GM12878 (cell line): ENCODE results near the gene DNAJB8. TPM values are rescaled to one million over a fixed set of nuclear protein-coding genes. Genes with fewer than 3 reads are reported as not detected.

ENCODE experiments used
- ATAC-seq: fragments of 200-7000 bp; cut with Tn5 transposase; 3 replicates; pipeline ENCODE4 v1.9.1; 2020; ENCODE audit warnings: mild to moderate bottlenecking, moderate library complexity
- BruUV-seq: library from RNA; stranded (reverse); fragments of 400-500 nt; replicated peaks from 2 replicates; lab custom pipeline; 2021; lab: Mats Ljungman, UMichigan
- CTCF ChIA-PET: fragments of 300-600 bp; sonication (Branson Sonifier 250); formaldehyde crosslinking; extraction: SDS; loops from one replicate; lab custom pipeline; 2021; ENCODE audit warnings: inconsistent platforms; lab: Yijun Ruan, JAX
- POLR2A ChIA-PET: fragments of 350-600 bp; formaldehyde crosslinking; extraction: SDS; loops from one replicate; lab custom pipeline; 2021; ENCODE audit warnings: inconsistent platforms; lab: Charles Lee
- RAD21 ChIA-PET: fragments of 300-600 bp; sonication (Branson Sonifier 250); formaldehyde crosslinking; loops from one replicate; lab custom pipeline; 2023; ENCODE audit warnings: antibody characterized with exemption; ENCODE audit not compliant: unreplicated experiment; lab: Charles Lee
- SMC1A ChIA-PET: fragments of 300-600 bp; sonication (Branson Sonifier 250); formaldehyde crosslinking; loops from one replicate; lab custom pipeline; 2023; ENCODE audit not compliant: unreplicated experiment, uncharacterized antibody; lab: Charles Lee
- DNase-seq: peaks from one replicate; pipeline ENCODE4 v3.0.0-alpha.2; 2011; ENCODE audit warnings: low read depth, low spot score
- FAIRE-seq: peaks from 3 replicates; lab custom pipeline; 2011; peaks lifted over from hg19 to GRCh38; lab: Jason Lieb, UNC
- H2AFZ ChIP-seq: 2 replicates; pipeline ENCODE4 v1.6.0; 2011; ENCODE audit warnings: low read depth, low read length, control low read depth; ENCODE audit not compliant: control insufficient read depth
- H3K27ac ChIP-seq: 2 replicates; pipeline ENCODE4 v1.5.1; 2011; ENCODE audit warnings: control low read depth; ENCODE audit not compliant: control insufficient read depth, insufficient read depth
- H3K27me3 ChIP-seq, 2 experiments: replicated peaks in 1 of 2; 2 replicates each; pipeline versions ENCODE4 v1.6.0 to v1.6.1; 2011; ENCODE audit warnings: low read length in 1 of 2; ENCODE audit not compliant: control insufficient read depth in 2 of 2, insufficient read depth in 2 of 2
- H3K36me3 ChIP-seq, 2 experiments: 2 replicates each; pipeline ENCODE4 v1.5.1; 2011; ENCODE audit warnings: low read length in 1 of 2; ENCODE audit not compliant: control insufficient read depth in 2 of 2, insufficient read depth in 2 of 2
- H3K4me1 ChIP-seq: 2 replicates; pipeline ENCODE4 v1.6.1; 2011; ENCODE audit warnings: mild to moderate bottlenecking, low read length, moderate library complexity, mixed read lengths; ENCODE audit not compliant: control insufficient read depth, insufficient read depth
- H3K4me2 ChIP-seq: 2 replicates; pipeline ENCODE4 v1.6.0; 2011; ENCODE audit warnings: control low read depth; ENCODE audit not compliant: control insufficient read depth, insufficient read depth
- H3K4me3 ChIP-seq: fragments of 200-600 bp; sonication (generic); 2 replicates; pipeline ENCODE4 v1.5.1; 2016
- H3K79me2 ChIP-seq: 2 replicates; pipeline ENCODE4 v1.6.0; 2011; ENCODE audit warnings: low read length; ENCODE audit not compliant: control insufficient read depth, insufficient read depth
- H3K9ac ChIP-seq: 2 replicates; pipeline ENCODE4 v1.8.0; 2011; ENCODE audit warnings: low read length, control low read depth, mixed read lengths; ENCODE audit not compliant: control insufficient read depth, insufficient read depth
- H3K9me3 ChIP-seq: replicated peaks from 3 replicates; pipeline ENCODE4 v1.5.1; 2011; ENCODE audit warnings: mild to moderate bottlenecking, low read length; ENCODE audit not compliant: control insufficient read depth, insufficient read depth
- H4K20me1 ChIP-seq: 2 replicates; pipeline ENCODE4 v1.6.0; 2011; ENCODE audit not compliant: control insufficient read depth, insufficient read depth
- ASH2L ChIP-seq: fragments of 300-600, 200-600 bp; sonication (generic); IDR thresholded peaks from 2 replicates; pipeline ENCODE4 v1.6.1; 2017; ENCODE audit warnings: low read depth, mild to moderate bottlenecking, borderline replicate concordance
- EGR1 ChIP-seq, 2 experiments: IDR thresholded peaks; 1 replicate in 1 of 2; 2 replicates in 1 of 2; pipeline ENCODE4 v1.6.1; 2011 to 2012; ENCODE audit warnings: low read depth in 2 of 2, low read length in 2 of 2, borderline replicate concordance in 1 of 2, mild to moderate bottlenecking in 1 of 2, moderate library complexity in 1 of 2
- FOXM1 ChIP-seq: IDR thresholded peaks from 2 replicates; pipeline ENCODE4 v1.6.1; 2012; ENCODE audit warnings: low read depth, mild to moderate bottlenecking, inconsistent platforms, low read length, moderate library complexity
- JUND ChIP-seq: IDR thresholded peaks from 2 replicates; pipeline ENCODE4 v1.6.1; 2012; ENCODE audit warnings: low read depth, mild to moderate bottlenecking, low read length, improper control_type of control experiment, moderate library complexity
- MEF2B ChIP-seq: fragments of 450-650 bp; IDR thresholded peaks from 2 replicates; pipeline ENCODE4 v1.6.1; 2018; ENCODE audit warnings: mild to moderate bottlenecking, moderate library complexity; ENCODE audit not compliant: partially characterized antibody, poor library complexity, severe bottlenecking
- SP1 ChIP-seq: IDR thresholded peaks from one replicate; pipeline ENCODE4 v1.6.1; 2011; ENCODE audit warnings: low read depth, low read length
- STAT1 ChIP-seq: fragments of 450-650 bp; conservative IDR thresholded peaks from 2 replicates; pipeline ENCODE4 v1.6.1; 2014; ENCODE audit warnings: antibody characterized with exemption, mild to moderate bottlenecking
- YY1 ChIP-seq: IDR thresholded peaks from 2 replicates; pipeline ENCODE4 v1.6.1; 2011; ENCODE audit warnings: low read depth, mild to moderate bottlenecking, low read length
- WGBS: methylation state at CpG from one replicate; pipeline ENCODE4 v1.1.6; 2016; ENCODE audit warnings: low lambda C conversion rate; ENCODE audit not compliant: insufficient replicate concordance, insufficient coverage; ENCODE audit errors: missing lambda C conversion rate; 5-methylcytosine and 5-hydroxymethylcytosine counted together
- in situ Hi-C: fragments of 300-500 bp; cut with MboI; formaldehyde crosslinking; loops from 9 replicates; pipeline ENCODE4 v1.14.3; 2018; ENCODE audit warnings: mixed read lengths
- intact Hi-C: fragments of 100-400 bp; cut with micrococcal nuclease; formaldehyde crosslinking; loops from one replicate; pipeline ENCODE4 v1.14.2; 2022; ENCODE audit not compliant: unreplicated experiment
- polyA plus RNA-seq, 11 experiments: library from polyadenylated mRNA; depleted of rRNA in 4 of 11; unstranded in 6 of 11; stranded (reverse) in 5 of 11; fragments of >200 nt; fragmentation: Nextera tagmentation in 4 of 11; fragmentation: Illumina TruSeq in 1 of 11; extraction: Ambion mirVana in 4 of 11; extraction: Trizol in 1 of 11; gene quantifications; 1 replicate in 1 of 11; 2 replicates in 10 of 11; pipeline versions ENCODE4 v1.2.1 to v1.2.3, GENCODE V29; 2011 to 2016; ENCODE audit warnings: inconsistent platforms in 2 of 11, missing spikeins in 2 of 11, low read depth in 1 of 11
- total RNA-seq, 4 experiments: library from RNA; depleted of rRNA in 3 of 4; stranded (reverse); fragments of >200 nt in 3 of 4; fragmentation: Illumina TruSeq in 1 of 4; extraction: Trizol in 1 of 4; gene quantifications; 2 replicates each; pipeline versions ENCODE4 v1.2.1 to v1.2.3, GENCODE V29; 2013 to 2021
- TF ChIP-seq, protein P1 (sequence below): IDR thresholded peaks from 2 replicates; pipeline ENCODE4 v1.6.1; 2011; ENCODE audit warnings: borderline replicate concordance, low read depth, mild to moderate bottlenecking, moderate library complexity, mixed read lengths, low read length; ENCODE audit not compliant: insufficient read depth; ENCODE audit errors: extremely low read length
- TF ChIP-seq, protein P2 (sequence below): fragments of 450-650 bp; IDR thresholded peaks from 2 replicates; pipeline ENCODE4 v1.6.1; 2018; ENCODE audit warnings: mild to moderate bottlenecking, low read depth, moderate library complexity; ENCODE audit not compliant: partially characterized antibody
- TF ChIP-seq, protein P3 (sequence below): fragments of 450-650 bp; formaldehyde crosslinking; IDR thresholded peaks from 2 replicates; pipeline ENCODE4 v1.4.0; 2020; ENCODE audit warnings: mild to moderate bottlenecking, moderate library complexity

Gene DNAJB8
- total and polyA plus RNA-seq, 10 of the 15 experiments (the other 5 are each of a cell fraction or from before 2014, with no cell fraction given), result not detected

GRCh38 chr3:128422762-128423524 is 43.7 kb downstream of the DNAJB8 start:
- 29% methylated on average over 3 of the region's 3 CpGs for WGBS
- ChIA-PET POLR2A (no interaction called here), SMC1A (no interaction called here), RAD21 (no interaction called here), CTCF (interaction anchor here (0.6 kb wide), 1 partner anchor 307 kb away, joined by 3 read pairs; no protein-coding TSS in a partner anchor)
- Histone ChIP-seq H3K9me3 (no peaks in the 10 kb centered on the region), H3K4me3 (no peak overlapping the region), H3K27me3 (no peaks in the 10 kb centered on the region), H3K79me2 (no peaks in the 10 kb centered on the region), H2AFZ (no peak overlapping the region), H3K27ac (no peak overlapping the region), H4K20me1 (no peaks in the 10 kb centered on the region), H3K4me1 (no peaks in the 10 kb centered on the region), H3K9ac (no peak overlapping the region), H3K4me2 (no peak overlapping the region), H3K36me3 (no peaks in the 10 kb centered on the region)
- in situ Hi-C loops, result loop anchor here (5.0 kb wide), 1 partner anchor 184 kb away; no protein-coding TSS in a partner anchor
- BruUV-seq, result no TSS peak
- ATAC-seq (no peak), DNase-seq (no peak), FAIRE-seq (no peak)
- intact Hi-C loops, result no loop called here
- no peak for TF ChIP-seq EGR1 (IDR thresholded peaks at IDR 0.05; ENCODE audit: borderline replicate concordance in 1 of 2, low read depth in 2 of 2, low read length in 2 of 2)
- no peak for TF ChIP-seq ASH2L
- TF ChIP-seq, protein P1, sequence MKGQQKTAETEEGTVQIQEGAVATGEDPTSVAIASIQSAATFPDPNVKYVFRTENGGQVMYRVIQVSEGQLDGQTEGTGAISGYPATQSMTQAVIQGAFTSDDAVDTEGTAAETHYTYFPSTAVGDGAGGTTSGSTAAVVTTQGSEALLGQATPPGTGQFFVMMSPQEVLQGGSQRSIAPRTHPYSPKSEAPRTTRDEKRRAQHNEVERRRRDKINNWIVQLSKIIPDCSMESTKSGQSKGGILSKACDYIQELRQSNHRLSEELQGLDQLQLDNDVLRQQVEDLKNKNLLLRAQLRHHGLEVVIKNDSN, result no peak
- TF ChIP-seq JUND, result no peak
- TF ChIP-seq, protein P2, sequence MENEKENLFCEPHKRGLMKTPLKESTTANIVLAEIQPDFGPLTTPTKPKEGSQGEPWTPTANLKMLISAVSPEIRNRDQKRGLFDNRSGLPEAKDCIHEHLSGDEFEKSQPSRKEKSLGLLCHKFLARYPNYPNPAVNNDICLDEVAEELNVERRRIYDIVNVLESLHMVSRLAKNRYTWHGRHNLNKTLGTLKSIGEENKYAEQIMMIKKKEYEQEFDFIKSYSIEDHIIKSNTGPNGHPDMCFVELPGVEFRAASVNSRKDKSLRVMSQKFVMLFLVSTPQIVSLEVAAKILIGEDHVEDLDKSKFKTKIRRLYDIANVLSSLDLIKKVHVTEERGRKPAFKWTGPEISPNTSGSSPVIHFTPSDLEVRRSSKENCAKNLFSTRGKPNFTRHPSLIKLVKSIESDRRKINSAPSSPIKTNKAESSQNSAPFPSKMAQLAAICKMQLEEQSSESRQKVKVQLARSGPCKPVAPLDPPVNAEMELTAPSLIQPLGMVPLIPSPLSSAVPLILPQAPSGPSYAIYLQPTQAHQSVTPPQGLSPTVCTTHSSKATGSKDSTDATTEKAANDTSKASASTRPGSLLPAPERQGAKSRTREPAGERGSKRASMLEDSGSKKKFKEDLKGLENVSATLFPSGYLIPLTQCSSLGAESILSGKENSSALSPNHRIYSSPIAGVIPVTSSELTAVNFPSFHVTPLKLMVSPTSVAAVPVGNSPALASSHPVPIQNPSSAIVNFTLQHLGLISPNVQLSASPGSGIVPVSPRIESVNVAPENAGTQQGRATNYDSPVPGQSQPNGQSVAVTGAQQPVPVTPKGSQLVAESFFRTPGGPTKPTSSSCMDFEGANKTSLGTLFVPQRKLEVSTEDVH, result no peak
- no peak for TF ChIP-seq STAT1
- TF ChIP-seq, protein P3, sequence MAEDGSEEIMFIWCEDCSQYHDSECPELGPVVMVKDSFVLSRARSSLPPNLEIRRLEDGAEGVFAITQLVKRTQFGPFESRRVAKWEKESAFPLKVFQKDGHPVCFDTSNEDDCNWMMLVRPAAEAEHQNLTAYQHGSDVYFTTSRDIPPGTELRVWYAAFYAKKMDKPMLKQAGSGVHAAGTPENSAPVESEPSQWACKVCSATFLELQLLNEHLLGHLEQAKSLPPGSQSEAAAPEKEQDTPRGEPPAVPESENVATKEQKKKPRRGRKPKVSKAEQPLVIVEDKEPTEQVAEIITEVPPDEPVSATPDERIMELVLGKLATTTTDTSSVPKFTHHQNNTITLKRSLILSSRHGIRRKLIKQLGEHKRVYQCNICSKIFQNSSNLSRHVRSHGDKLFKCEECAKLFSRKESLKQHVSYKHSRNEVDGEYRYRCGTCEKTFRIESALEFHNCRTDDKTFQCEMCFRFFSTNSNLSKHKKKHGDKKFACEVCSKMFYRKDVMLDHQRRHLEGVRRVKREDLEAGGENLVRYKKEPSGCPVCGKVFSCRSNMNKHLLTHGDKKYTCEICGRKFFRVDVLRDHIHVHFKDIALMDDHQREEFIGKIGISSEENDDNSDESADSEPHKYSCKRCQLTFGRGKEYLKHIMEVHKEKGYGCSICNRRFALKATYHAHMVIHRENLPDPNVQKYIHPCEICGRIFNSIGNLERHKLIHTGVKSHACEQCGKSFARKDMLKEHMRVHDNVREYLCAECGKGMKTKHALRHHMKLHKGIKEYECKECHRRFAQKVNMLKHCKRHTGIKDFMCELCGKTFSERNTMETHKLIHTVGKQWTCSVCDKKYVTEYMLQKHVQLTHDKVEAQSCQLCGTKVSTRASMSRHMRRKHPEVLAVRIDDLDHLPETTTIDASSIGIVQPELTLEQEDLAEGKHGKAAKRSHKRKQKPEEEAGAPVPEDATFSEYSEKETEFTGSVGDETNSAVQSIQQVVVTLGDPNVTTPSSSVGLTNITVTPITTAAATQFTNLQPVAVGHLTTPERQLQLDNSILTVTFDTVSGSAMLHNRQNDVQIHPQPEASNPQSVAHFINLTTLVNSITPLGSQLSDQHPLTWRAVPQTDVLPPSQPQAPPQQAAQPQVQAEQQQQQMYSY (CRISPR knock-in tag), result no peak
- no peak for TF ChIP-seq SP1
- no peak for TF ChIP-seq FOXM1
- no peak for TF ChIP-seq YY1
- TF ChIP-seq MEF2B, result no peak
